Measurements from ENCODE around the gene TRAPPC2L. TPM values are rescaled to one million over a fixed set of nuclear protein-coding genes. Genes with fewer than 3 reads are reported as not detected.

Gene TRAPPC2L
- total RNA-seq, 2 donors from 2014 or later = 110 TPM

GRCh38 chr16:88834670-88835069 lies 22.3 kb upstream of the TRAPPC2L start:
- no peaks in the 10 kb centered on the region for H3K9me3 ChIP-seq (ENCODE audit: control insufficient read depth, low read length)
- H3K36me3 Mint-ChIP-seq (ENCODE audit: low read depth) = peaks cover 9% of the 10 kb centered on the region
- H3K27ac ChIP-seq (ENCODE audit: low read depth, low read length) = no peak overlapping the region
- no peaks in the 10 kb centered on the region for H3K4me1 Mint-ChIP-seq
- no peaks in the 10 kb centered on the region for H3K9me3 Mint-ChIP-seq
- no peaks in the 10 kb centered on the region for H3K27me3 ChIP-seq (ENCODE audit: control insufficient read depth, insufficient read depth, low read length, poor library complexity, severe bottlenecking)
- no peak overlapping the region for H3K27ac Mint-ChIP-seq
- H3K9ac ChIP-seq (ENCODE audit: extremely low read depth, low read length, poor library complexity, severe bottlenecking) = no peak overlapping the region
- H3K36me3 ChIP-seq (ENCODE audit: control insufficient read depth, insufficient read depth, low read length) = no peaks in the 10 kb centered on the region
- 82 to 91% methylated on average over 4 to 13 of the region's 13 CpGs for WGBS, 2 experiments (ENCODE audit: insufficient coverage in 1 of 2, insufficient read length in 1 of 2)
- H3K4me3 ChIP-seq (ENCODE audit: low read length) = no peak overlapping the region
- no peak for TF ChIP-seq CTCF (conservative IDR thresholded peaks at IDR 0.05)
- H3K4me3 Mint-ChIP-seq = no peak overlapping the region
- no peaks in the 10 kb centered on the region for H3K27me3 Mint-ChIP-seq (ENCODE audit: insufficient read depth)
- no peak for DNase-seq
- H3K4me1 ChIP-seq (ENCODE audit: control insufficient read depth, insufficient read depth, low read length) = no peaks in the 10 kb centered on the region

DNA sequence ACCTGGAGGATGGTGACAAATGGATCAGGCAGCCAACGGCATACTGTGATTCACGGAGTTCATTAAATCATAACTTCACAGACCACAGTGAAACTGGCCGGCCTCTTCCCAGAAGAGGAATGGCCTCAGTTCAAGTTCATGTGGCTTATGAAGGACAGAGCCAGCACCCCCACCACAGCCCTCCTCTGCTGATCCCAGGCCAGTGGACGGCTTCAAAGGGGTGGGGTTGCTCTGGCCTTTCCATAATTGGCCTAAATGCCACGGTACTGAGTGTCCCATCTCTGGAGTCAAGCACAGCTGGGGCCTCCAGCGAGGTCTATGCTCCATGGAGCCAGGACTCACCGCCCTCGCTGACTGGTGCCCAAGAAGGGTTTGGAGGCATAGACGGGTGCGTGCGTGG lies 21.5 kb upstream of the TRAPPC2L start:
- Mint-ChIP-seq H3K36me3 (ENCODE audit: low read depth) (peaks cover 14% of the 10 kb centered on the region), H3K27me3 (ENCODE audit: insufficient read depth) (no peaks in the 10 kb centered on the region), H3K27ac (no peak overlapping the region), H3K9me3 (no peaks in the 10 kb centered on the region), H3K4me1 (no peaks in the 10 kb centered on the region), H3K4me3 (no peak overlapping the region)
- Histone ChIP-seq H3K27ac (ENCODE audit: low read depth, low read length) (no peak overlapping the region), H3K9ac (ENCODE audit: extremely low read depth, low read length, poor library complexity, severe bottlenecking) (no peak overlapping the region), H3K36me3 (ENCODE audit: control insufficient read depth, insufficient read depth, low read length) (no peaks in the 10 kb centered on the region), H3K4me3 (ENCODE audit: low read length) (no peak overlapping the region), H3K27me3 (ENCODE audit: control insufficient read depth, insufficient read depth, low read length, poor library complexity, severe bottlenecking) (no peaks in the 10 kb centered on the region), H3K4me1 (ENCODE audit: control insufficient read depth, insufficient read depth, low read length) (no peaks in the 10 kb centered on the region), H3K9me3 (ENCODE audit: control insufficient read depth, low read length) (no peaks in the 10 kb centered on the region)
- DNase-seq = no peak
- TF ChIP-seq CTCF (conservative IDR thresholded peaks at IDR 0.05) = no peak
- WGBS, 2 experiments (ENCODE audit: insufficient coverage in 1 of 2, insufficient read length in 1 of 2) = 83 to 84% methylated on average over 9 to 11 of the region's 11 CpGs

DNA sequence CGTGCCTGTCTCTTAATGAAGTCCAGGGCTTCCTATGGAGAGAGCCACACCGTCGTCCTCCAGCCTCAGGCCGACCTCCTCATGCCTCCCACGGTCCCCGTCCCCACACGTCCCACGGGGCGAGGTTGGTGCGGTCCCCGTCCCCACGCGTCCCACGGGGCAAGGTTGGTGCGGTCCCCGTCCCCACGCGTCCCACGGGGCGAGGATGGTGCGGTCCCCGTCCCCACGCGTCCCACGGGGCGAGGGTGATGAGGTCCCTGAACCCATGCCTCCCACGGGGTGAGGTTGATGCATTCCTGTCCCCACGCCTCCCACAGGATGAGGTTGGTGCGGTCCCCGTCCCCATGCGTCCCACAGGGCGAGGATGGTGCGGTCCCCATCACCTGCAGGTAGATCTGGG lies 21.1 kb upstream of the TRAPPC2L start:
- Mint-ChIP-seq H3K4me1 (no peaks in the 10 kb centered on the region), H3K27ac (no peak overlapping the region), H3K36me3 (ENCODE audit: low read depth) (peaks cover 14% of the 10 kb centered on the region), H3K9me3 (no peaks in the 10 kb centered on the region), H3K27me3 (ENCODE audit: insufficient read depth) (no peaks in the 10 kb centered on the region), H3K4me3 (no peak overlapping the region)
- no peaks in the 10 kb centered on the region for H3K27me3 ChIP-seq (ENCODE audit: control insufficient read depth, insufficient read depth, low read length, poor library complexity, severe bottlenecking)
- no peak overlapping the region for H3K4me3 ChIP-seq (ENCODE audit: low read length)
- H3K36me3 ChIP-seq (ENCODE audit: control insufficient read depth, insufficient read depth, low read length) = no peaks in the 10 kb centered on the region
- H3K4me1 ChIP-seq (ENCODE audit: control insufficient read depth, insufficient read depth, low read length) = no peaks in the 10 kb centered on the region
- 89 to 93% methylated on average over 26 to 33 of the region's 33 CpGs for WGBS, 2 experiments (ENCODE audit: insufficient coverage in 1 of 2, insufficient read length in 1 of 2)
- no peak for DNase-seq
- TF ChIP-seq CTCF (conservative IDR thresholded peaks at IDR 0.05) = no peak
- H3K27ac ChIP-seq (ENCODE audit: low read depth, low read length) = no peak overlapping the region
- no peaks in the 10 kb centered on the region for H3K9me3 ChIP-seq (ENCODE audit: control insufficient read depth, low read length)
- H3K9ac ChIP-seq (ENCODE audit: extremely low read depth, low read length, poor library complexity, severe bottlenecking) = no peak overlapping the region
